ES-I3 (cell line): ENCODE data around the gene B3GNT9.

Experiments
- H3K36me3 ChIP-seq: 2 replicates; pipeline ENCODE4 v1.6.1; 2013; ENCODE audit warnings: mild to moderate bottlenecking, low read length, control low read depth, moderate library complexity; ENCODE audit not compliant: insufficient read depth
- H3K4me1 ChIP-seq: 2 replicates; pipeline ENCODE4 v1.6.1; 2013; ENCODE audit warnings: mild to moderate bottlenecking, control low read depth, low read length; ENCODE audit not compliant: insufficient read depth
- H3K9ac ChIP-seq: 2 replicates; pipeline ENCODE4 v1.6.1; 2013; ENCODE audit warnings: low read depth, mild to moderate bottlenecking, low read length, moderate library complexity
- H3K9me3 ChIP-seq: 2 replicates; pipeline ENCODE4 v1.6.1; 2013; ENCODE audit warnings: mild to moderate bottlenecking, low read length, moderate library complexity; ENCODE audit not compliant: control insufficient read depth, insufficient read depth

Gene B3GNT9

DNA sequence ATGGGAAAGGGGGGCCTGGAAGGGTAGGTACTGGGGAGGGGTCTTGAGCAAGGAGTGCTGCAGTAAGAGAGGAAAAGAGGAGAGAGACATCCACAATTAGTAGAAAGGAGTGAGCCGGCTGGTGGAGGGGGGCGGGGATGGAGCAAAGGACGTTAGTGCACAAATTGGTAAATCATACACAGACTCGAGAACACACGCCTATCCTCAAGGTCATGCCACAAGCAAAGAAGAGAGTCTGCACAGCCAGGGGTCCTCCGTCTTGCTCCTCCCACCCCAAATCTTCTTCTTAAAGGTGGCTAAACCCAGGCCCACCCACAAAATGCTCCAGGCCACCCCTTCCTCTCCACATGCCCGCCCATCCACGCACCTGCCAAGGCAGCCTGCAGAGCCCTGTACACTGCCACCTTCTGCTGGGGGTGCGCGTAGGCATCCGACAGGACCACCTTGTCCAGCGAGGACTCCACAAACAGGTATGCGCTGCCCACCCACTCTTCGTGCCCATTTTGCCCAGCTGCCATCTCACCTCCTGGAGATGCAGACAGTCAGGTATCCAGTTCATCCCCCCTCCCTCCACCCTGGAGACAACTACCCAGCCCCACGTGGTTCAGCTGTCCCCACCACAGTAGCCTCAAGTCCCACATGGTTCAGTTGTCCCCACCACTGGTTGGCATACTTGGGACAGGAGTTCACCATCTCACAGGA lies 5.5 kb upstream of the B3GNT9 start:
- H3K9me3 ChIP-seq: no peaks in the 10 kb centered on the region; the same call in 1 of the 2 replicates
- H3K4me1 ChIP-seq: no peaks in the 10 kb centered on the region; the same call in 1 of the 2 replicates
- H3K36me3 ChIP-seq: no peaks in the 10 kb centered on the region
- H3K9ac ChIP-seq: no peak overlapping the region

DNA sequence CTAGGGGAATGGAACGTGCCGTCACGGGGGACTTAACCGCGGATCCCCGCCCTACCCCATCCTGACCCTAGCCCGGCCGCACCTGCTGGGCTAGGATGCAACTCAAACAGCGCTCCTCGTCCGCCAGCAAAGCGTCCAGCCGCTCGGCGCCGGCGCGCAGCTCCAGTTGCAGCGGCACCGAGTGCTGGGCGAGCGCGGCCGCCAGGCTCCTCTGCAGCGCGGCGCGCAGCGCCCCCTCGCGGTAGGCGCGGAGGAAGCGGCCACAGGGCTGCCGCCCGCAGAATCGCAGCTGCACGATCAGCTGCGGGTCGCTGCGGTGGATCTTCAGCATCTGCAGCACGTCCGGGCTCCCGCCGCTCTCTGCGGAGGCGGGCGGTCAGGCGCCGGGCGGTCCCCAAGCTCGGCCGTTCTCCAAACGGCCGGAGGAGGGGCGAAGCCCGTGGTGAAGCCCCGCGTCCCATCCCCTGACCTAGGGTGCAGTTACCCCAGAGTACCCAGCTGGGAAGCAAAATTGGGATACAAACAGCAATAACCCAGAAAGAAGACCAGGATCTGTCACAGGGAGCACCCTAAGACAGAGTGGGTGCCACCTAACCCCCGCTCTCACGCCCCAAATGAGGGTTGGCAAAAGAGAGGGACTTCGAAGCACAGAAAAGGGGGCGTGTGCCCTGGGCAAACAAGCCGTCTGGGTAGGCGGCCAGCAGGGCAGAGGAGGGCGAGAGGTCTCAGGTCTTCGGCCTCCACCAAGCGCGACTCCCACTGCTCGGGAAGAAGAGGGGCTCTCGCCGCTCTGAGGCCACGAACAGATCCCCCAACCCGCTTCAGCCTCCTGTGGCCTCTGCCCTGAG lies 4.7 kb upstream of the B3GNT9 start:
- H3K9ac ChIP-seq: peak overlapping the region; percentile 28; the same call in 1 of the 2 replicates

GRCh38 chr16:67154578-67155294 lies 3.9 kb upstream of the B3GNT9 start:
- peak overlapping the region; percentile 28; the same call in 1 of the 2 replicates for H3K9ac ChIP-seq
- no peaks in the 10 kb centered on the region for H3K36me3 ChIP-seq
- H3K4me1 ChIP-seq: no peaks in the 10 kb centered on the region; the same call in 1 of the 2 replicates
- H3K9me3 ChIP-seq: no peaks in the 10 kb centered on the region; the same call in 1 of the 2 replicates

More for the DNA sequence above, 4.7 kb upstream of the B3GNT9 start:
- Histone ChIP-seq H3K36me3 (no peaks in the 10 kb centered on the region), H3K4me1 (no peaks in the 10 kb centered on the region; the same call in 1 of the 2 replicates), H3K9me3 (no peaks in the 10 kb centered on the region; the same call in 1 of the 2 replicates)

GRCh38 chr16:67151431-67152097 lies 766 bp upstream of the B3GNT9 start:
- no peaks in the 10 kb centered on the region; the same call in 1 of the 2 replicates for H3K36me3 ChIP-seq
- peak overlapping the region; percentile 61; the same call in 1 of the 2 replicates for H3K9ac ChIP-seq
- no peaks in the 10 kb centered on the region for H3K4me1 ChIP-seq
- H3K9me3 ChIP-seq: no peaks in the 10 kb centered on the region; the same call in 1 of the 2 replicates

DNA sequence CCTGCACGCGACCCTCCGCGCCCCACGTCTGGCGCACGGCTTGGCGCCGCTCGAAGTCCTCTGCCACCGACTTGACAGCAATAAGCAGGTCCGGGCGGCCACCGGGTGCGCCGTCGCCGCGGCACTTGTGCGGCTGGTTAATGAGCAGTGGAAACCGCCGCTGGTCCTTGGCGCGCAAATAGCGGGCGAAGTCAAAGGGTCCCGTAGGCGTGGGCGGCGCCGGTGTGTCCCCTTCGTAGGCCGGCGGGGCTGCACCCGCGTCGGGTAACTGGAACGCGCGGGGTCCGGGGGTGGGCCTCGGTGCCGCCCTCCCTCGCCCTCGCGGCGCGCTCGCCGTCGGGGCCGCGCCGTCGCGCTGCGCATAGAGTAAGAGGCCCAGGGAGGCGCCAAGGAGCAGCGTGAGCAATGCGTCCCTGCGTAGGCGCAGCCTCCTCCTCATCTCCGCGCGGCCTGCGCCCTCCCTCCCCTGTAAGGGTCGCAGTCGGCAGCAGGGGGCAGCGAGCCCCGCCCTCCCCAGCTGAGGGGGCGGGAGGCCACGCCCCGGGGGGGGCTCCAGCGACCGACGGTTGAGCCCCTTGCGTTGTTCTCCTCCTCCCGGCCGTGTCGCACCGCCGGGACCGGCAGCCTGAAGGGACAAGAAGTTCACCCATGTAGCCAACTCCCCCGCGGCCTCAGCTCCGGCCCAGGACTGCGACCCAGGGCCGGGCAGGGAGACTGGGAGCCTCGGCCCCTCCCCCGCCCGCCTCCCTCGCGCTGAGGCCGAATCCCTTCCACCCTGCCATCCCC lies 558 bp downstream of the B3GNT9 start:
- H3K4me1 ChIP-seq: no peaks in the 10 kb centered on the region
- H3K9me3 ChIP-seq: no peaks in the 10 kb centered on the region
- peaks cover 9% of the 10 kb centered on the region for H3K36me3 ChIP-seq
- peak overlapping the region; percentile 61 for H3K9ac ChIP-seq

DNA sequence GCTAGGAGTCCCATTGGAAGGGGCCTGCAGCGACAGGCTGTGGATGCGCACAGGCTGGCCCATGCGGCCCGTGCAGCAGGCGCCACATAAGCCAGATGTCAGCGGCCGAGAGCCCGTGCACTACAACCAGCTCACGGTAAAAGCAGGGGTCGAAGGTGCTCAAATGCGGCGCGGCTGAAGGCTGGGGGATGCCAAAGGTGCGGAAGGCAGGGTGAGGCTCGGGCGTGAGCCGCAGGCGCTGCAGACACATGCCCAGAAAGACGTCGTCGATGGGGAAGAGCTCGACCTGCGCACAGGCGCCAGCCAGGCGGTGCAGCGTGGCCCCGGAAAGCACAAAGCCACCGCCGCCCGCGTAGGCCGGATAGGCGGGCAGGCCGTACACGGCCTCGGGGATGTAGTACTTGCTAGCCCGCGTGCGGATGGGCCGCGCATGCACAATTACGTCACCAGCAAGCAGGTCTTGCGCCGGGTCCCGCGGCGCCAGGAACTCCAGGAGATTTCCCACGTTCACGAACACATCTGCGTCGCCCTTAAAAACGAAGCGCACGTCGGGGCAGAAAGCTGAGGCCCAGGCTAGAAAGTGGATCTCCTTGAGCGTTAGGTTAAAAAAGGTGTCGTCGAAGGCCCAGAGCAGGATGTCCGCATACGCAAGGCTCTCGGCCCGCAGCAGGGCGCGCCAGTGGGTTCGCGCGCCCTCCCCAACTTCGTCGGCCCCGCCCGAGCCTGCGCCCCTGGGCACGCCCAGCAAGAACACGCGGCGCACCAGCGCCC lies 1.3 kb downstream of the B3GNT9 start:
- Histone ChIP-seq H3K36me3 (peaks cover 11% of the 10 kb centered on the region), H3K4me1 (no peaks in the 10 kb centered on the region), H3K9ac (peak overlapping the region; percentile 61; the same call in 1 of the 2 replicates), H3K9me3 (no peaks in the 10 kb centered on the region)

DNA sequence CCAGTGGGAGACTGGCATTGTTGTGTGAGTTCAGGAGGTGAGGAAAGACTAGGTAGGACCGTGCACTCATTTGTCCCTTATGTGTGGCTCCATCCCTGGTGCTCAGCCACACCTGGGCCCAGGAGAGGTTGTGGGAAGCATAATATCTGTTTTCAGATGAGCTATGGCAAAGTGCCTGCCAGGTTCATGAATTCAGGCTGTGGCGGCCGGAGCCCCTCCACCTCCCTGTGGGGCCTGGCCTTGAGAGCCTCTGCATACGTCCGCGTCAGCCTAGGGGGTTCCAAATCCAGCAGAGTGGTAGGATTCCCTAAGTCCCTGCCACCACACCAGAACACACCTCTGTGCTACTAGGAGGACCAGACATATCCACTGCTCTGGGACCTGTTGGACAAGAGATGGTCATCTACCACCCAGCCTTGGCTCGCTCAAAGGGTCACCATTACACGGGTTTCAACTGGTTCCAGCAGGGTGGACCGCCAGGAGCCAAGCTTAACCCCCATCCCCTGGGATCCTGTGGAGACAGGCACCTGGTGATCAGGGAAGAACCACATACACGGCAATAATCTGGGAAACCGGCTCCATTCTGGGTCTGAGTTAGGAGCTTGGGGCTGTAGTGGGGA lies 2.0 kb downstream of the B3GNT9 start:
- Histone ChIP-seq H3K36me3 (peaks cover 16% of the 10 kb centered on the region), H3K4me1 (no peaks in the 10 kb centered on the region), H3K9ac (no peak overlapping the region), H3K9me3 (no peaks in the 10 kb centered on the region)

DNA sequence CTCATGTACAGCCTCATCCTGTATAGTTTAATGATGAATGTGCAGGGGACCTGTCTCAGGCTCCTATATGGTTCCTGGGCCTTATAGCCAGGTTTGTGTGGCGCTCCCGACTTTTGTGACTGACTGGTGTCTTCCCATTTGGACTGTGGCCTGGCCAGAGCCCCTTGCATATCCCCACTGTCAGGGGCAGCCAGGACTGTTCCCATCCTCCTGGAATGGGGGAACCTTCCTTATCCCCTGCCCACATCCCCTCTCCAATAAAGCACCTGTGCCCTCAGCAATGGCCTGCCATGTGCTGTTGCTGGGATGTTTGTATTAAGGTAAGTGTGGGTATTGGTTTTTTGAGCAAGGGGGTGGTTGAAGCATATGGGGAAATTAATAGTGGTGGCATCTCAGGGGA lies 2.6 kb downstream of the B3GNT9 start:
- Histone ChIP-seq H3K9me3 (no peaks in the 10 kb centered on the region), H3K36me3 (peaks cover 16% of the 10 kb centered on the region), H3K4me1 (no peaks in the 10 kb centered on the region), H3K9ac (no peak overlapping the region)

- H3K4me1 ChIP-seq: no peaks in the 10 kb centered on the region
- no peak overlapping the region for H3K9ac ChIP-seq
- H3K9me3 ChIP-seq: no peaks in the 10 kb centered on the region
- peaks cover 16% of the 10 kb centered on the region for H3K36me3 ChIP-seq
Observed at GRCh38 chr16:67147437-67148140, 3.2 kb downstream of the B3GNT9 start.

GRCh38 chr16:67146523-67147357 lies 4.1 kb downstream of the B3GNT9 start:
- Histone ChIP-seq H3K9me3 (no peaks in the 10 kb centered on the region), H3K4me1 (no peaks in the 10 kb centered on the region), H3K36me3 (peaks cover 19% of the 10 kb centered on the region), H3K9ac (no peak overlapping the region)

DNA sequence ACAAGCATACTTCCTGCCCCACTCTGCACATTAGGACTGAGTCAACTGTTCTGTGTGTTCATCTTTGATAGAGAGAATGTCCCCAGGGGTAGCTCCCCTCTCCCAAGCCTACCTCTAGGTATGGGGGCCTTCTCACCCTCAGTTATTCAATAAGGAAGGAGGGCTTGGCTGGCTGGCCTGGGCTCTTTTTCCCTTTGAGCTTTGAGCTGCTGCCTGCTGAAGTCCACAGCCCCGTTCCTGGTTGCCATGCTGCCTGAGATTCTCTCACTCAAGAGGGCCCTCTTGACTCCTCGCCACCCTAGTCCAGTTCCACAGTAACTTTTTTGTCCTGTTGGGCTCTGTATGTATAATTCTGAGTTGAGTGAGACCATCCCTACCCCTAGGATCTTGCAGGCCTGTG lies 5.1 kb downstream of the B3GNT9 start:
- H3K9ac ChIP-seq: no peak overlapping the region
- H3K9me3 ChIP-seq: no peaks in the 10 kb centered on the region
- no peaks in the 10 kb centered on the region for H3K4me1 ChIP-seq
- H3K36me3 ChIP-seq: peaks cover 27% of the 10 kb centered on the region
